ENCODE data around the gene MACF1. TPM values are rescaled to one million over a fixed set of nuclear protein-coding genes. Genes with fewer than 3 reads are reported as not detected.
A peak's percentile ranks its signal among the peaks of the same experiment; 100 is the strongest.

MACF1 gene
- total RNA-seq, 1 donor from 2014 or later = 694 TPM

- peak overlapping the region; percentile 40 for H3K4me2 ChIP-seq (ENCODE audit: low read length)
- FAIRE-seq (peak; percentile 84), DNase-seq (ENCODE audit: low read depth) (peak; percentile 86)
- peaks cover 38% of the 10 kb centered on the region for H3K4me1 ChIP-seq (ENCODE audit: insufficient read depth, low read length)
- H3K27me3 Mint-ChIP-seq (ENCODE audit: low read depth, unreplicated experiment) = no peaks in the 10 kb centered on the region
- no peak for TF ChIP-seq EZH2 (IDR thresholded peaks at IDR 0.05; ENCODE audit: insufficient read depth, low read length)
- TF ChIP-seq, protein P1, sequence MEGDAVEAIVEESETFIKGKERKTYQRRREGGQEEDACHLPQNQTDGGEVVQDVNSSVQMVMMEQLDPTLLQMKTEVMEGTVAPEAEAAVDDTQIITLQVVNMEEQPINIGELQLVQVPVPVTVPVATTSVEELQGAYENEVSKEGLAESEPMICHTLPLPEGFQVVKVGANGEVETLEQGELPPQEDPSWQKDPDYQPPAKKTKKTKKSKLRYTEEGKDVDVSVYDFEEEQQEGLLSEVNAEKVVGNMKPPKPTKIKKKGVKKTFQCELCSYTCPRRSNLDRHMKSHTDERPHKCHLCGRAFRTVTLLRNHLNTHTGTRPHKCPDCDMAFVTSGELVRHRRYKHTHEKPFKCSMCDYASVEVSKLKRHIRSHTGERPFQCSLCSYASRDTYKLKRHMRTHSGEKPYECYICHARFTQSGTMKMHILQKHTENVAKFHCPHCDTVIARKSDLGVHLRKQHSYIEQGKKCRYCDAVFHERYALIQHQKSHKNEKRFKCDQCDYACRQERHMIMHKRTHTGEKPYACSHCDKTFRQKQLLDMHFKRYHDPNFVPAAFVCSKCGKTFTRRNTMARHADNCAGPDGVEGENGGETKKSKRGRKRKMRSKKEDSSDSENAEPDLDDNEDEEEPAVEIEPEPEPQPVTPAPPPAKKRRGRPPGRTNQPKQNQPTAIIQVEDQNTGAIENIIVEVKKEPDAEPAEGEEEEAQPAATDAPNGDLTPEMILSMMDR (IDR thresholded peaks at IDR 0.05; ENCODE audit: insufficient read depth, low read depth, low read length) = peak; percentile 41
- H4K20me1 ChIP-seq (ENCODE audit: insufficient read depth, low read length) = peaks cover 4% of the 10 kb centered on the region
- no peak overlapping the region for H3K4me3 ChIP-seq (ENCODE audit: insufficient read depth, low read depth, low read length)
- H3K9me3 ChIP-seq (ENCODE audit: insufficient read depth, low read depth, low read length) = no peaks in the 10 kb centered on the region
- peaks cover 49% of the 10 kb centered on the region for H3K4me1 Mint-ChIP-seq (ENCODE audit: low read depth, unreplicated experiment)
- peak overlapping the region; percentile 47 for H3K4me3 Mint-ChIP-seq (ENCODE audit: unreplicated experiment)
- H3K27ac ChIP-seq (ENCODE audit: low read depth, low read length) = peak overlapping the region; percentile 48
- H3K27ac Mint-ChIP-seq (ENCODE audit: unreplicated experiment) = peak overlapping the region; percentile 77
- H2AFZ ChIP-seq (ENCODE audit: low read depth, low read length) = no peak overlapping the region
- H3K36me3 Mint-ChIP-seq (ENCODE audit: low read depth, unreplicated experiment) = peaks cover 33% of the 10 kb centered on the region
- H3K9me3 Mint-ChIP-seq (ENCODE audit: unreplicated experiment) = no peaks in the 10 kb centered on the region
- no peaks in the 10 kb centered on the region for H3K27me3 ChIP-seq (ENCODE audit: insufficient read depth, low read length)
- peaks cover 42% of the 10 kb centered on the region for H3K36me3 ChIP-seq (ENCODE audit: insufficient read depth, low read length)
- H3K79me2 ChIP-seq (ENCODE audit: insufficient read depth, low read length) = peaks cover 33% of the 10 kb centered on the region
- no peak overlapping the region for H3K9ac ChIP-seq (ENCODE audit: low read length)
These were observed 183.0 kb downstream of the MACF1 start for GRCh38 chr1:39387452-39387851.

DNA sequence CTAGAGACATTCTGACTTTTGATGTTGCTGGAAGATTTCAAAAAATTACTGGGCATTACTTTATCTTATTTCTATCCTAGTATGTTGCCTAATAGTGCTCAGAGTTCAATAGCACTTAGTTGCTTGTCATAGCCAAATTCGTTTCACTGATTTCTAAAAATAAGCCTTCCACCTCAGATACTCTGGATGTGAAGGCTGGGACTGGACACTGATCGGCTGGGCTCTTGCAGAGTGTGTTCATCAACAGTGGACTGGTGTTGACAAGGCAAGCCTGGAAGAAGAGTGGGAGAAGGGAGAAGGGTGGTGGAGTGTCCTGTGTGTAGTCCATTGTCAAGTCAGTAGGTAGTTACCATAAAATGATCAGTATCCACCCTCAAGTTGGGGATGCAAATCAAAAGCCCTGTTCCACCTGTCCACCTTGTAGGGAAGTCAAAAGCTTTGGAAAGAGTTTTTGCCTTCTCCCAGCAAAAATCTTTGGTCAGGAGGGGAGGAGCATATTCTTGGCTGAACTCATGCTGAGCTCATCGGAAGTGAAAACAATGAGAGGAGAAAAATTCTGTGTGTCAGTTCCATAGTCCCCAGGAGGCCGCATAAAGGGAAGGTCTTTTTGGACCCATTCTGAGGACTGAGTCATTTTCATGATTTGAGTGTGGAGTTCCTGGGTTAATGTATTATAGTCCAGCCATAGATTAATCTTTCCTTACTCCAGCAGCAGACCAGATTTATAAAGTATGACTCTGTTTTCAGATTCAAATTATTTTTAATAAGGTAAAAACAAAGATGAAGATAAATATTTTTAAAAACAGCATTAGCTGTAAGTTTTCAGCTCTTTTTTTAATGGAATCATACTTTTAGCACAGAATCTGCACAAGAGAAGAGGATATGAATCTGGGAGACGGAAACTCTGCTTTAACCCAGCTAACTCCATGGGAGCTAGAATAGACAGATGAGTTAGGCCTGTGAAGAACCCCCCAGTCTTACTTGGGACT, 187.5 kb downstream of the MACF1 start:
- TF ChIP-seq, protein P1 (IDR thresholded peaks at IDR 0.05; ENCODE audit: insufficient read depth, low read depth, low read length) = no peak
- TF ChIP-seq EZH2 (IDR thresholded peaks at IDR 0.05; ENCODE audit: insufficient read depth, low read length) = no peak
- peak overlapping the region; percentile 43 for H3K4me3 Mint-ChIP-seq (ENCODE audit: unreplicated experiment)
- peak; percentile 91 for DNase-seq (ENCODE audit: low read depth)
- H3K4me1 ChIP-seq (ENCODE audit: insufficient read depth, low read length) = peaks cover 78% of the 10 kb centered on the region
- peaks cover 4% of the 10 kb centered on the region for H4K20me1 ChIP-seq (ENCODE audit: insufficient read depth, low read length)
- no peaks in the 10 kb centered on the region for H3K27me3 ChIP-seq (ENCODE audit: insufficient read depth, low read length)
- FAIRE-seq = peak; percentile 75
- H3K9me3 Mint-ChIP-seq (ENCODE audit: unreplicated experiment) = no peaks in the 10 kb centered on the region
- H3K4me2 ChIP-seq (ENCODE audit: low read length) = peak overlapping the region; percentile 77
- peaks cover 72% of the 10 kb centered on the region for H3K79me2 ChIP-seq (ENCODE audit: insufficient read depth, low read length)
- H3K4me1 Mint-ChIP-seq (ENCODE audit: low read depth, unreplicated experiment) = peaks cover 84% of the 10 kb centered on the region
- H3K27ac ChIP-seq (ENCODE audit: low read depth, low read length) = peak overlapping the region; percentile 94
- no peaks in the 10 kb centered on the region for H3K9me3 ChIP-seq (ENCODE audit: insufficient read depth, low read depth, low read length)
- peaks cover 23% of the 10 kb centered on the region for H3K36me3 ChIP-seq (ENCODE audit: insufficient read depth, low read length)
- H3K36me3 Mint-ChIP-seq (ENCODE audit: low read depth, unreplicated experiment) = peaks cover 21% of the 10 kb centered on the region
- H3K27ac Mint-ChIP-seq (ENCODE audit: unreplicated experiment) = peak overlapping the region; percentile 89
- H3K4me3 ChIP-seq (ENCODE audit: insufficient read depth, low read depth, low read length) = peak overlapping the region; percentile 15
- no peak overlapping the region for H2AFZ ChIP-seq (ENCODE audit: low read depth, low read length)
- no peaks in the 10 kb centered on the region for H3K27me3 Mint-ChIP-seq (ENCODE audit: low read depth, unreplicated experiment)
- peak overlapping the region; percentile 77 for H3K9ac ChIP-seq (ENCODE audit: low read length)
